Measurements from ENCODE around the gene RETREG2. TPM values are rescaled to one million over a fixed set of nuclear protein-coding genes. Genes with fewer than 3 reads are reported as not detected.
A peak's percentile ranks its signal among the peaks of the same experiment; 100 is the strongest.

Gene RETREG2
- total RNA-seq, 1 donor from 2014 or later = 40.9 TPM

DNA sequence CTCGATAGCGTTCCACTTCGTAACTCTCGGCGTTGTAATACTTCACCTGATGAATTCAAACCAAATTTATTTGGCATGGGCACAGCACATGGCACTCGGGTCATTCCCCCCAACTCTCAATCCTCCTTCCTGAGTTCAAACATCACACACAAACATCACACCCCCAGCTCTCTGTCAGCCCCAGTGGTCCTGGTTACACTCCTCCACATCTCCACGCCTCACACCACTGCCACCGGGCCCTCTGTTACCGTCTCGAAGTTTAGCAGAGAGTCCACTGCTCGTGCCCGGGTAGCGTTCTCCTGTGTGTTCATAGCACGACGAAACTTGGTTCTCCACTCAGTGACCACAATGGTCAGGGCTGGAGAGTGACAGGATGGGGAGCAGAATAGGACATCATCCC lies 36.1 kb downstream of the RETREG2 start:
- no peak for DNase-seq (ENCODE audit: low spot score)

DNA sequence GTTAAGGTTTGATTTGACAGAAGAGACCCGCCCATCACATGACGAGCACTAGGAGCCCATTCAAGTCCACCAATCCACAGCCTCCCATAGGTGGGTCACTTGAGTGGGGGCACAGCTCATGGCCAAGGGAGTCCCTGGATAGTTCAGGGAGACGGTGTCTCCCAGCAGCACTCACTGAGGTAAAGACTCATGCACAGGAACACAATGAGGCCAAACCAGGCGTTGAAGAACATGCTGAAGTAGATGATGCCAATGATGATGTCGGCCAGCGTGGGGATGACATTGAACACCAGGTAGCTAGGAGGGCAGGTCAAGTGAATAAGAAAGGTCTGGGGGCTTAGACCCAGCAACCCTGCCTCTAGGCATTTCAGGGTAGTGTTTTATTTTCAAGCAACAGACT lies 36.7 kb downstream of the RETREG2 start:
- no peak for DNase-seq (ENCODE audit: low spot score)

DNA sequence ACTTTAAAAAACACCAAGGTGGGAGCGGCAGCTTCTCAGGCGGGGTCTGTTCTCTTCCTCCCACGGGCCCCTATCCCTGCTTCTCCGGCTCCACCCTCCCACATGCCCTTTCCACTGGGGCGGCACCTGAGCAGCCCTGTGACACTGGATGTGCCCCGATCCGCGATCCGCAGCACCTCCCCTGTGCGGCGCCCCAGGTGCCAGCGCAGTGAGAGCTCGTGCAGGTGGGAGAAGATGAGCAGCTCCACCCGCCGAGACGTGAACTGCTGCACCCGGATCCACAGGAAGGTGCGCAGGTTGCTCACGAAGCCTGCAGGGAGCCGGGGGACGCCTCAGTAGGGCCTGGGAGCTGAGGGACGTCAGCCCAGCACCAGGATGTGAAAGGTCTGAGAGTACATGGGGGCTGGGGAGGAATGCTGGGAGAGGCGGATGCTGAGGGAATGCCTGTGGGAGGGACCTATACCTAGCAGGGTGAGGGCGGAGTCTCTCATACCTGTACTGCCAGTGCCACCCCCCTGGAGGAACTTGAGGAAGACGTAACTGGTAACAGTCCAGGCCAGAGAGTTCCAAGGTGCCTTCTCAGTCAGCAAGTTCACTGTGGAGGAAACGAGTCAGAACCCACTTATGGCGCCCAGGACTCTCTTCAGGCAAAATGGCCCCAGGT lies 37.9 kb downstream of the RETREG2 start:
- no peak for DNase-seq (ENCODE audit: low spot score)

DNA sequence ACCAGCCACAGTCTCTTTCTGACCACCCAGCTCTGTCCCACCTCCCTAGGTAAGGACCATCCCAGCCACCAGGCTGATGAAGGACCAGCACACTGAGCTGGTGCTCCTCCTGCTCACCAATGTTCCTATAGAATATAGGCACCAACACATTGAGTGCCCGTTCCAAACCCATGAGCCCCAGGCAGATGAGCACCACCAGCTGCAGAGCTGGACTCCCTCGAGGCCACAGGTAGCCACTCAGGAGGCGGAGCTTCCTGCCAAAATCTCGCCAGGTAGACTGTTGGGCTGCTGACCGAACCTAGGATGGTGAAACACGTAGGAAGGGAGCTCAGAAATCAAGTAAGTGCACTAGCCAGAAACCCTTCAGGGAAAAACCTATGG lies 38.5 kb downstream of the RETREG2 start:
- DNase-seq (ENCODE audit: low spot score) = no peak

DNA sequence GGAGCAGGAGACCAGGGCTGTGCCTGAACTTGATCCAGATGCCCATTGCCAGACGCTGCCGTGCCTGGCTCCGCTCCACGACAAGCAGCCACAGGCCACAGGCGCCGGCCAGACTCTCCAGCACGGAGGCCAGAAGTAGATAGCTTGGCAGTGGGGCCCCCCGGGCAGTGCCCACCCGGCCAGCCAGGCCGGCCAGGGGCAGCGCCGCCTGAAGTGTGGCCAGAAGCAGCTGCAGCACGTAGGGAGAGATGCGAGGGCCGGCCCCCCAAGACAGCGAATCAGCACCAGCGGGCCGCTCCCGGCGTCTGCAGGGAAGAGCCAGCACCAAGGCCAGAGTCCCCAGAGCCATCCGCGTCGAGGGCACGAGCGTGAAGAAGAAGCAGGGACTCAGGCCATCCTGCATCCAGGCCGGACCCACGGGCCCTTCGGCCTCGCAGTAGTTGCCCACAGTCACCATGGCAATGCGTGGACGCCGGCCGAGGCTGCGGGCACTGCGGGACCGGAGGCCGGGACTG lies 40.2 kb downstream of the RETREG2 start:
- peak; percentile 80 for DNase-seq (ENCODE audit: low spot score)

DNA sequence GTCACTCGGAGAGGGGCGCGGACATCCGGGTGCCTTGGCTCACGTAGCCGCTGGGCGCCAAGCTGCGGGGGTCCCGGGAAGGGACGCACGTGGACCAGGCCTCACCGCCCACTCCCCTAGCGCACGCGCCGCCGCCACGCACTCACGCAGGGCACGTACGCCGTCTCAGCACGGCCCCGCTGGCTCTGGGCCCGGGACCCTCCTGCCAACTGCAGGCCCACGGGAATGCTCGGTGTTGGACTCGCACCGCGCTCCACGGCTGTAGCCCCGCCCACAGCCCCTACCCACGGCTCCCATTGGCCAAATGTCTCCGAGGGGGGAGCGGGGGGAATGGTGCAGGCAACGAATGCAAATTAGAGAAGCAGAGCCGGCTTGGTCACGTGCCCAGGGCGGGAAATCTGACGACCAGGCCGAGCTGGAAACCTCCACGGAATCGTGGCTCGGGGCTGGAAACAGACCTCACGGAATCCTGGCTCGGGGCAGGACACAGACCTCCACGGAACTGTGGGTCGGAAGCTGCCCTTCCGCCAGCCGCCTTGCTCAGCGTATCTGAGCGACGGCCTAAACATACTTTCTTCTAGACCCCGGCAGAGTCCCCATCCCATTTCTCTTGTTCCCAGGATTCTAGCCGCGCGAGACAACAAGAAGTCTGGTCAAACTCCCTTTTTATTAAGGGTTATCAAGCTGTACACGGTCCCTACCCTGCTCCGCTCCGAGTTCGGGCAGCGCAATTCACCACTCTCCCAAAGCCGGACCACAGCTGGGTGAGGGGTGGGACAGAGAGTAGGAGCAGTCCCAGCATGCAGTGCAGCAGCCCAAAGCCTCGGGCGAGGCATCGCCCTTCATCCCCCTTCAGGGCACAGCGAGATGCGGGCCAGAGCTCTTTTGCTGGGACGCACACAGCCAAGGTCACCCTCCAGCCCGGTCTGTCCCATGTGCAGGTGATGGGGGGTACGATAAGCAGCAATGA lies 40.9 kb downstream of the RETREG2 start, which contains the start of gene ABCB6:
Gene ABCB6, minus strand, starts transcription at position 227 of the 970 bp plus-strand sequence. CDS start 285 bp downstream, outside the sequence.
- peak; percentile 99 for DNase-seq (ENCODE audit: low spot score)

DNA sequence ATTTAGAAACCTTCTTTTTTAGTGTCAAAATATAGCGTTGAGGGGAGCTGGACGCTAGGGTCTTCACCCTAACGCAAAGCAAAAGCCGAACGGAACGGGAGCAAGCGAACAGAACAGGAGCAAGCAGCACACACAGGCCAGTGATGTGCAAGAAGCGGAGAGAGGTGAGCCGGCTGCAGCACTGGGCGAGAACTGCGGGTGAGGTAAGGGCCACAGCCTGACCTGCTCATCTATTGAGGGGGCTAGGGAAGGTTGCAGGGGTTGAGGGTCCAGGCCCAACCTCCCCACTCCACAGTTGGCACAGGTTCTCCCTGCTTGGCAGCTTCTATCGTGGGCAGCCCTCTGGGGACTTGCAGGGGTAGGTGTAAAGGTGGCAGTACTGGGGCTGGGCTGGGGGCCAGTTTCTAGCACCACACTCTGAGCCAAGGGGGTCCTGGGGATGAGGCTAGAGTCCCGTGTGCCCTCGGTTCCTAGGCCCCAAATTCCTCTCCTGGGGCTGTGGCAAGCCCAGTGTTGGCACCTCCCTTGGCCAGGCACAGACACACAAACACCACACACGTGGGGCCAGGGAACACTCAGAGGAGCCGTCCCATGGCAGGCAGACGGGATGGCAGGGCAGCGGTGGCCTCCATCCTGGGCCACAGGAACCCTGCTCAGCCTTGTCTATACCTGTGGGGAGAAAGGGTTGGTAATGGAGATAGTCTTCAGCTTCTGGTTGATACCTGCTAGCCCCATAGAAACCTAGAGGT lies 41.9 kb downstream of the RETREG2 start:
- no peak for DNase-seq (ENCODE audit: low spot score)

DNA sequence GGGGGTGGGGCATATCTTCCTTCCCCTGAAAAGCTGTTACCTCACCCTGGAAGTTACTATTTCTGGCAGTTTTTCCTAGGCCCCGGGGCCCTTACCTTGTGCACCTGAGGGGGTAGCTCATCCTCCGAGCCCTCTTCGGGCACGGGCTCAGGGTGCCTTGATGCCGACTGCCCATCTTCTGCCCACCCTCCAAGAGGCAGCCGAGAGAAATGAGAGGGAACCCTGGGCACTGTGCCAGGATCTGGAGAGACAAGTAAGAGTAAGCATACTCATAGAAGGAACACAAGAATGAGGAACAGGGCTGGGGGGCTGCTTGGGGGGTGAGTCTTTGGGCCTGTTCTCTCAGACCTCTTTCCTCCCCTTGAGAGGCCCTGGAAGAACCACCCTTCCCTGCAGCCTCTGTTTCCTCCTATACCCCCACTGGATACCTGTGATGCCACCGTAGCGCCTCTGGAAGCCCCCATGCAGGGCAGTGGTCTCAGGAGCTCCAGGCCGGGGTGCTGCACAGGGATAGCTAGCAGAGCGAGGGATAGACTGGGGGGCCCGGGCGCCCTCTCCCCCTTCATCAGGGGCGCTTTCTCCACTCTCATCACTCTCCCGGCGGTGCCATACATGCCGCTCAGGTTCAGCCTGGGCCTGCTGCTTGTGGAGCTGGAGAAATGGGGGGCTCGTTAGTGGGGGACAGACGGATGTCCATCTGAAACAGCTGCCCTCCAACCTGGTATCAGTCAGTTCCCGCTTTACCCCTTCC lies 42.8 kb downstream of the RETREG2 start:
- no peak for DNase-seq (ENCODE audit: low spot score)

DNA sequence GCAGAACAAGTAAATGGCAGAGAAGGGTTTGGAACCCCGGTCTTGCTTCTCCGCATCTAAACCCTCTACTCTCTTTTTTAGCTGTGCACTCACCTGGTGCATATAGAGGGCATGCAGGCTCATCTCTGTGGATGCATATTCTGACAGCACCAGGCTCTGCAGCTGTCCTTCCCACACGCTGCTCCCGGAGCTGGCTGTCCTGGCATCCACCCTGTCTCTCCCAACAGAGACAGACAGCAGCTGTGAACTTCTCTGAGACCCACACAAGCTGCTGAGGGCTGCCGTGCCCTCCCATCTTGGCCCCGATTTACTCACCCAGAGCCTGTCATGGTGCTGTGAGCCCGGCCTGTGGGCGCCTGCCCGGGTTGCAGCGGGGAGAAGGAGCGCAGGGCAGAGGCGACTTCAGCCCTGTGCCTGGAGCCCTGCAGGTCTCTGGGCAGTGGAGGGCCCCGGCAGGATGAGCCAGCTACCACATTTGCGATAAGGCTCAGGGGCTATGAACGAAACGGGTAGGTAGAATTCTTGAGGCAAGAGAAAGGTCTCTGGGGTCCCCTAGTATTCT lies 44.0 kb downstream of the RETREG2 start:
- no peak for DNase-seq (ENCODE audit: low spot score)

DNA sequence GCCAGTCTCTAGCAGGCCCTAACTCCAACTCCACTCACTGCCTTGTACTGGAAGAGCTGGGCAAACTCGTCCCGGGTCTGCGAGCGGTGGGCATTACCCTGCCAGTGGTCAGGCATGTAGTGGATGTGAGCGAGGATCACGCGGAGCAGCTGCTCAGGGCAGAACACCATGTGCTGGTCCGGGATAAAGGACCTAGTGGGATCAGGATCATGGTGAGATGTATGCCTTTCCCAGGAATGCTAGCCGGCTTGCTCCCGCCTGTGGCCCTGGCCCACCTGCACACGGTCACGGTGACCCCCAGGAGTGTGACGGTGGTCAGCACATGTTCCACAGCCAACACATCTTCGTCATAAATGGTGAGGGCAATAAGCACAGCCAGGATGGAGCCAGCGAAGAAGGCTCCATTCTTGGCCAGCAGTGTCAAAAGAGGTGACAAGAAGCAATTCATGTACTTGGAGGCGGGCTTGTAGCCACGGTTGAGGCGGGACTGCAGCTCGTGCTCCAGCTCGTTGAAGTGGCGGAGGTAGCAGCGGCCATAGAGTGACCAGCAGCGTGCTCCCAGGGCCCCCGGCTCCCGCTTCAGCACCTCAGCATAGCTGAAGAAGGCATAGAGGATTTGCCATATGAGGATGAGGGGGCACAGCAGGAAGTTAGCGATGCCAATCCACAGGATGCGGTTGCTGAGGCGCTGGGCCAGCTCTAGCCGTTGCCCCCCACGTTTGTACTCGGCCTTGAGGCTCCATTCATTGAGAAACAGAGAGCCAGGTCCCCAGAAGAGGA lies 45.9 kb downstream of the RETREG2 start:
- DNase-seq (ENCODE audit: low spot score) = no peak

DNA sequence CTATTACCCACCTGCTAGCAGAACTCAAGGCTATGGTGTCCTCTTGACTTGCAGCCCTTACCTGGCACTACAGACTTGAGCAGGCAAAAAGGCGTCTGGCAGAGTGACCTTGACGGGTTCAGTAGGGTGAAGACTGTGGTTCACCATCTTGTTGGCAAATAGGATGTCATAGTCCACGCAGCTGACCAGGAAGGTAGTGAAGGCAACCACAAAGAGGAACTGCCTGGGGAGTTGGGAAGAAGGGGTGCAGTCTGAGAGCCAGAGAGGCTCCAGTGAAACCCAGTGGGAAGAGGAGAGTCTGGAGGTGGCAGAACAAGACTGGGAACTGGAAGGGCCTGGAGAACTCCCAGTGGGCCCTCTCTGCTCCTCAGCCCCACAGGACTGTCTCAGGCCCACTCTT lies 47.3 kb downstream of the RETREG2 start:
- DNase-seq (ENCODE audit: low spot score) = no peak

DNA sequence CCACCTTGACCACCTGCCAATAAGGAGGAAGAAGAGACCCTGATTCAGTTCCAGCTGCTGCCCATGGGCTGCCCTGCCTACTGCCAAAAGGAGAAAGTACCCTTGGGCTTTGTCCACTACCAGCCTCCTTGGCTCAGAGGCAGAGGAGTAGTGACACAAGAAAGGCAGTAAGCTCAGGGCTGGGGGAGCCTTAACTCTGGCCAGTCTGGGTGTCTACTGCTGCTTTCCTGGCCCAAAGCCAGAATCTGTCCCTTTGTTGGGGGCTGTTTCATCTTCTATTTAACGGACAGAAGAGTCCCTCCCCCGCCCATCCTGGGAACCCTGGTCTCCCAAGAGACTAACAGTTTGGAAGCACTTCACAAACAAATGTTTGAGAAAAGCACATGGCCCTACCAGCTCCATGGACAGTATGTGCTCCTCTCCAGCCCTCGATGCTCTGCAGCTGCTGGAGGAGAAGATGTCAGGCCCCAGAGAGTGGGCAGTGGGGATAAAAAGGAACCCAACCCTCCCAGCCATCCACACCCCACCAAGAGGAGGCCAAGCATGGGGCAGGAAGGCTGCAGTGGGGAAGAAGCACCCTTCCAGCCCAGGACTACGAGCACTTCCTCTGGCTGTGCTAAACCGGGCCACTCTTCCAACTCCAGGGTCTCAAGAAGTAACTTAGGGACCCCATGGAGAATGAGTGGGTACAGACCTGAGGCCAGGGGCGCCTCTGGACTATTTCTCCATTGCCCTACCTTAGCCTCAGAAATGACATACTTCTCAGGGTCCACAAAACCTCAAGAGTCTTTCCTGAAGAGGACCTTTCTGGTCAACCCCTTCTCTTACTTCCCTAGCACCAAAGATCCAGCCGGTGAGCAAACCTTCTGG lies 50.2 kb downstream of the RETREG2 start:
- no peak for DNase-seq (ENCODE audit: low spot score)

DNA sequence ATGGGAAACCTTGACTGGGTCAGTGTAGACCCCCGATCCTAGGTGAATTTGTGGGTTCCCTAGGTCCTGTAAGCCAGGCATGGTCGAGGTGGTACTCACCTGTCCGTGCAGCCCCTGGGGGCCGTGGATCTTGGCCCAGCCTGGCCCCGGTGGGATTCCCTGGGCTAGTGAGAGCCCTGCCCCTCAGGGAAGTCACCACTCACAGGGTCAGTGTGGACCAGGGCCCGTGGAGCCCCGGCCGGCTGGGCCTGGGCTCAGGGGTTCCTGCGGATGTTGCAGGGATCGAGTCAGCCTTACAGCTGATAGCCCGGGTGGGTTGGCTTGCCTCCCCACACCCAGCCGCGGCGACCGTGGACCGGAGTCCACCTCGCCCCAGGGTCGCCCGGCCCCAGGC lies 50.8 kb downstream of the RETREG2 start:
- no peak for DNase-seq (ENCODE audit: low spot score)

DNA sequence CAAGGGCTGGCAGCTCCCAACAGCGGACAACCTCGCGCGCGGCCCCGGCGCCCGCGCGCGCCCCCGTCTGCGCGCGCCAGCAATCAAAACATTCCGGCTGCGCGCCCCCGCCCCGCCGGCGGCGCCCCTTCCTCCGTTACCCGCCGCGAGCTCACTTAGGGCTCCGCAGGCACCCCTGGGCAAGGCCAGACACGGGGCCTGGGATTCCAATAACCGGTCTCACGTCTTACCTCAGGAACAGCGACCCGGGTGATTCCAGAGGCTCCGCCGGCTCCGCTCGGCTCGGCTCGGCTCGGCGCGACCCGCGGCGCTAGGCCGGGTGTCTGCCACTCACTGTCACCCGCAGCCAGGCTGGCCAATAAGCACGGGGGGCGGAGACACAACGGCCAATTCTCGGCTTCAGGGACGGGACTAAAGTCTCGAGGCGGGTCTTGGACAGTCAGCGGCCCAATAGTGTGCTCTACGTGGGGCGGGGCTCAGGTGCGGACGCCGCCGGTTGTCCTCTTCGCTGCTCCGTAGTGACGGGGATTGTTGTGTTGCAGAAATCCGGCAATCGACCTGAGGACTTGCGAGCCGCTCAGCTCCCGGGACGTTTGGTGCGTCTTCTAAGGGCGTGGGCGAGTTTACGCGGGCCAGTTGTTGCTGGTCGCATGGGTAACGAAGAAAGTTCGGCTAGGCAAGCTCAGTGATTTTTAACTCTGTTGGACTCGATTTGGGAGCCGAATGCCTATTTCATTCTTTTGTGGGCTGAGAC lies 51.4 kb downstream of the RETREG2 start, which contains the start of the genes ANKZF1 and ATG9A:
Gene ANKZF1, plus strand, starts transcription at position 502 of the 754 bp plus-strand sequence. CDS start 452 bp downstream, outside the sequence.
Gene ATG9A, minus strand, starts transcription at position 332 of the 754 bp plus-strand sequence. CDS start 1,612 bp downstream, outside the sequence.
- peak; percentile 100 for DNase-seq (ENCODE audit: low spot score)

DNA sequence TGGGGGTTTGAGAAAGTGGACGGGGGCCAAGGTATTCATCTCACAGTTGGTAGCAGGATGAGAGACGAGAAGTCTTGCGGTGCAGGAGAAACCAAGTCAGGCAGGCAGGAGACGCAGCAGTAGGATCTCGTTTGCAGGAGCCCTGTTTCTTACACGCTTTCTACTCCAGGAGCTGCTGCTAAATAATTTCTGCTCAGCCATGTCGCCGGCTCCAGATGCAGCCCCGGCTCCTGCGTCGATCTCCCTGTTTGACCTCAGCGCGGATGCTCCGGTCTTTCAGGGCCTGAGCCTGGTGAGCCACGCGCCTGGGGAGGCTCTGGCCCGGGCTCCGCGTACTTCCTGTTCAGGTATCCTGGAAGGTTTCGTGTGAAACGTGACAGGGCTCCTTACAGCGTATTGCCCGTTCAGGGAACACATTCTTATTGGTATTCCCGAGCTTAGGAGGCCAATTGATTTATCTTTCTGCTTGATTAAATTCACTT lies 52.0 kb downstream of the RETREG2 start:
- DNase-seq (ENCODE audit: low spot score) = no peak

DNA sequence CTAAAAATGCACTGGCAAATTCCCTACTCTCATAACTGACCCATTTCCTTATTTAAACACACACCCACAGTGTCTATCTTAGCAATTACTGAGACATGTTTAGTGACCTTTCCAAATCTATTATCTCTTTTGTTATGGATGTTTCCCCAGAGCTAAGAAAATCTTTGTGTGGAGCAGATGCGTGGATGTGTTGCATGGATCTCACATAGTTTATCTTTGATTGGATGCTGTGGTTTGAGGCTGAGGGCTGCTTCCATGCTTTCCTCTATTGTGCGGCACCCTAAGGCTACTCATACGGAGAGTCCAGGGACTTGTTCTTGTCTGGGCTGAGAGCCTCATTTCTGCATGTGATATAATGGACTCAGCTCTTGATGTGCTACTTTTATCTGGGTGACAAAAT lies 56.3 kb downstream of the RETREG2 start:
- no peak for DNase-seq (ENCODE audit: low spot score)
